ENCODE data around the gene CDC123. TPM values are rescaled to one million over a fixed set of nuclear protein-coding genes. Genes with fewer than 3 reads are reported as not detected.

The CDC123 gene
- polyA plus RNA-seq, 1 donor (not counting 4 experiments of a cell fraction or from before 2014, with no cell fraction given), result 146 TPM

GRCh38 chr10:12154516-12154915 lies 41.5 kb upstream of the CDC123 start:
- H3K9me3 ChIP-seq (ENCODE audit: control insufficient read depth, low read depth, low read length), result no peaks in the 10 kb centered on the region
- TF ChIP-seq, protein P1, sequence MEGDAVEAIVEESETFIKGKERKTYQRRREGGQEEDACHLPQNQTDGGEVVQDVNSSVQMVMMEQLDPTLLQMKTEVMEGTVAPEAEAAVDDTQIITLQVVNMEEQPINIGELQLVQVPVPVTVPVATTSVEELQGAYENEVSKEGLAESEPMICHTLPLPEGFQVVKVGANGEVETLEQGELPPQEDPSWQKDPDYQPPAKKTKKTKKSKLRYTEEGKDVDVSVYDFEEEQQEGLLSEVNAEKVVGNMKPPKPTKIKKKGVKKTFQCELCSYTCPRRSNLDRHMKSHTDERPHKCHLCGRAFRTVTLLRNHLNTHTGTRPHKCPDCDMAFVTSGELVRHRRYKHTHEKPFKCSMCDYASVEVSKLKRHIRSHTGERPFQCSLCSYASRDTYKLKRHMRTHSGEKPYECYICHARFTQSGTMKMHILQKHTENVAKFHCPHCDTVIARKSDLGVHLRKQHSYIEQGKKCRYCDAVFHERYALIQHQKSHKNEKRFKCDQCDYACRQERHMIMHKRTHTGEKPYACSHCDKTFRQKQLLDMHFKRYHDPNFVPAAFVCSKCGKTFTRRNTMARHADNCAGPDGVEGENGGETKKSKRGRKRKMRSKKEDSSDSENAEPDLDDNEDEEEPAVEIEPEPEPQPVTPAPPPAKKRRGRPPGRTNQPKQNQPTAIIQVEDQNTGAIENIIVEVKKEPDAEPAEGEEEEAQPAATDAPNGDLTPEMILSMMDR (optimal IDR thresholded peaks at IDR 0.05 in 1 of 3, IDR thresholded peaks at IDR 0.05 in 1 of 3, conservative IDR thresholded peaks at IDR 0.05 in 1 of 3; ENCODE audit: extremely low read depth in 1 of 3, insufficient read depth in 2 of 3, low read length in 3 of 3), result no peak
- no peak for TF ChIP-seq EZH2 (IDR thresholded peaks at IDR 0.05; ENCODE audit: low read length)
- H3K9ac ChIP-seq (ENCODE audit: control insufficient read depth, extremely low read depth, insufficient read depth, low read length), result no peak overlapping the region
- dilution Hi-C loops (cut with MboI; ENCODE audit: extremely low pct_ligation_motif_present, low sequenced_read_pairs), result no loop called here
- H4K20me1 ChIP-seq (ENCODE audit: control insufficient read depth, extremely low read depth, insufficient read depth, low read length), result no peaks in the 10 kb centered on the region
- no peak for DNase-seq (ENCODE audit: low read depth, low spot score)
- H3K9me1 ChIP-seq (ENCODE audit: control insufficient read depth, extremely low read depth, insufficient read depth, low read length), result no peaks in the 10 kb centered on the region
- no peaks in the 10 kb centered on the region for H3K27me3 ChIP-seq (ENCODE audit: control insufficient read depth, extremely low read depth, insufficient read depth, low read length)
- no peak overlapping the region for H3K27ac ChIP-seq (ENCODE audit: control insufficient read depth, insufficient read depth, low read length)
- FAIRE-seq, result no peak
- H3K4me2 ChIP-seq (ENCODE audit: control insufficient read depth, extremely low read depth, insufficient read depth, low read depth, low read length), result no peak overlapping the region
- H3K79me2 ChIP-seq (ENCODE audit: control insufficient read depth, insufficient read depth, low read length), result no peaks in the 10 kb centered on the region
- H3K36me3 ChIP-seq (ENCODE audit: control insufficient read depth in 2 of 2, extremely low read depth in 1 of 2, insufficient read depth in 2 of 2, low read length in 2 of 2), result peaks cover 3 to 16% of the 10 kb centered on the region in 2 experiments
- H3K4me3 ChIP-seq (ENCODE audit: control insufficient read depth in 2 of 3, extremely low read depth in 1 of 3, insufficient read depth in 2 of 3, low read depth in 1 of 3, low read length in 3 of 3), result no peak overlapping the region
- H2AFZ ChIP-seq (ENCODE audit: control insufficient read depth, low read length), result no peak overlapping the region
- no peaks in the 10 kb centered on the region for H3K4me1 ChIP-seq (ENCODE audit: control insufficient read depth, extremely low read depth, insufficient read depth, low read length)

DNA sequence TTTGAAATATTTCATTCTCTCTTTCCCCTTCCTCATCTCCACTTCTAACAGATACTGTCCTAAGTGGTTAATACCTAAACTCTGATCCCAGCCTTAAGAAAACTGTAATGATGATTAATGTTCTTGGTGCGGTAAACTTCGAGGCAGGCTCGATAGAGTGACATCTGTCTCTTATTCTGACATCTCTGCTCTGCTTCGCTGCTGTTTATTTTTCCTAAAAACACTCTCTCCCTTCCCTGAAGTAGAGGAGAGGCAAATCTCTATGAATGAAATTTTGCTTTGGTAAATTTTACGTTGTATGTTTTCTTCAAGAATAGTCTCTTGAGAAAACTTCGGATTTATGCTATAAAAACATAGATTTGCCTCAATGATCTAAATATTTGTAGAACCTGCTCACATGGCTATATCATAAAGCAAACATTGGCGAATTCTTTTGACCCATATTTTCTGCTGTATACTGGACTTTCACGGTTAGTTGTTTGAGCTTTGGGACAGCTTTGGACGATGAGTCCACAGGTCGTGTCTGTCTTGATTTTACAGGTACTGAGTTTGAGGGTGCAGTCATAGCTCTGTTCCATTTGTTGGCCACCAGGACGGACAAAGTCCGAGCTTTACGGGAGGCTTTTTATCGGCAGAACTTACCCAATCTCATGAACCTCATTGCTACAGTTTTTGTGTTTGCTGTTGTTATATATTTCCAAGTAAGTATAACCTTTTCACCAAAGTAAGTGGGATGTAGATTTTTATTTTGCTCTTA lies 39.4 kb upstream of the CDC123 start:
- no peak overlapping the region for H3K4me3 ChIP-seq (ENCODE audit: control insufficient read depth in 2 of 3, extremely low read depth in 1 of 3, insufficient read depth in 2 of 3, low read depth in 1 of 3, low read length in 3 of 3)
- H3K27ac ChIP-seq (ENCODE audit: control insufficient read depth, insufficient read depth, low read length), result no peak overlapping the region
- FAIRE-seq (no peak), DNase-seq (ENCODE audit: low read depth, low spot score) (no peak)
- H3K9me1 ChIP-seq (ENCODE audit: control insufficient read depth, extremely low read depth, insufficient read depth, low read length), result no peaks in the 10 kb centered on the region
- H3K27me3 ChIP-seq (ENCODE audit: control insufficient read depth, extremely low read depth, insufficient read depth, low read length), result no peaks in the 10 kb centered on the region
- H3K79me2 ChIP-seq (ENCODE audit: control insufficient read depth, insufficient read depth, low read length), result no peaks in the 10 kb centered on the region
- TF ChIP-seq, protein P1 (optimal IDR thresholded peaks at IDR 0.05 in 1 of 3, IDR thresholded peaks at IDR 0.05 in 1 of 3, conservative IDR thresholded peaks at IDR 0.05 in 1 of 3; ENCODE audit: extremely low read depth in 1 of 3, insufficient read depth in 2 of 3, low read length in 3 of 3), result no peak
- no peak for TF ChIP-seq EZH2 (IDR thresholded peaks at IDR 0.05; ENCODE audit: low read length)
- H2AFZ ChIP-seq (ENCODE audit: control insufficient read depth, low read length), result no peak overlapping the region
- H3K9me3 ChIP-seq (ENCODE audit: control insufficient read depth, low read depth, low read length), result no peaks in the 10 kb centered on the region
- H3K4me1 ChIP-seq (ENCODE audit: control insufficient read depth, extremely low read depth, insufficient read depth, low read length), result no peaks in the 10 kb centered on the region
- dilution Hi-C loops (cut with MboI; ENCODE audit: extremely low pct_ligation_motif_present, low sequenced_read_pairs), result no loop called here
- H3K9ac ChIP-seq (ENCODE audit: control insufficient read depth, extremely low read depth, insufficient read depth, low read length), result no peak overlapping the region
- peaks cover 0 to 15% of the 10 kb centered on the region in 2 experiments for H3K36me3 ChIP-seq (ENCODE audit: control insufficient read depth in 2 of 2, extremely low read depth in 1 of 2, insufficient read depth in 2 of 2, low read length in 2 of 2)
- no peak overlapping the region for H3K4me2 ChIP-seq (ENCODE audit: control insufficient read depth, extremely low read depth, insufficient read depth, low read depth, low read length)
- no peaks in the 10 kb centered on the region for H4K20me1 ChIP-seq (ENCODE audit: control insufficient read depth, extremely low read depth, insufficient read depth, low read length)

Data from keratinocyte (primary cell).